Vagina (tissue), 2 donors: ENCODE results near the gene ZG16.
"Not testable (repeated sequence)": the region's sequence is repeated elsewhere in the genome, so short reads cannot be mapped to it uniquely, and the experiment has no call there.

Source experiments
- POLR2A ChIP-seq, 2 donors: fragments of 450-650 bp; IDR thresholded peaks; one replicate each; pipeline ENCODE4 v1.6.1; 2017; ENCODE audit warnings: antibody characterized with exemption in 2 of 2, mild to moderate bottlenecking in 2 of 2, moderate library complexity in 2 of 2
- POLR2AphosphoS5 ChIP-seq, 2 donors: sonication (generic); formaldehyde crosslinking; IDR thresholded peaks; one replicate each; pipeline ENCODE4 v1.9.0; 2017; ENCODE audit warnings: antibody characterized with exemption in 2 of 2, mild to moderate bottlenecking in 2 of 2, low read depth in 1 of 2; ENCODE audit not compliant: insufficient read depth in 1 of 2
- TF ChIP-seq, protein P1 (sequence below), 3 experiments: fragments of 450-650 bp in 2 of 3; fragments of 200-600 bp in 1 of 3; sonication (generic) in 1 of 3; IDR thresholded peaks; one replicate each; pipeline ENCODE4 v1.5.1; 2017 to 2019; ENCODE audit warnings: antibody characterized with exemption in 3 of 3, mild to moderate bottlenecking in 2 of 3, moderate library complexity in 2 of 3

DNA sequence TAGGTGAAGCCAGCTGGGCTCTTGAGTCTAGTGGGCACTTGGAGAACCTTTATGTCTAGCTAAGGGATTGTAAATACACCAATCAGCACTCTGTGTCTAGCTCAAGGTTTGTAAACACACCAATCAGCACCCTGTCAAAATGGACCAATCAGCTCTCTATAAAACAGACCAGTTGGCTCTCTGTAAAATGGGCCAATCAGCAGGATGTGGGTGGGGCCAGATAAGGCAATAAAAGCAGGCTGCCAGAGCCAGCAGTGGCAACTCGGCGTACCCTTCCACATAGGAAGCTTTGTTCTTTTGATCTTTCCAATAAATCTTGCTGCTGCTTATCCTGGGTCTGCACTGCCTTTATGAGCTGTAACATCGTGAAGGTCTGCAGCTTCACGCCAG is 29.3 kb upstream of the ZG16 start:
- TF ChIP-seq, protein P1, sequence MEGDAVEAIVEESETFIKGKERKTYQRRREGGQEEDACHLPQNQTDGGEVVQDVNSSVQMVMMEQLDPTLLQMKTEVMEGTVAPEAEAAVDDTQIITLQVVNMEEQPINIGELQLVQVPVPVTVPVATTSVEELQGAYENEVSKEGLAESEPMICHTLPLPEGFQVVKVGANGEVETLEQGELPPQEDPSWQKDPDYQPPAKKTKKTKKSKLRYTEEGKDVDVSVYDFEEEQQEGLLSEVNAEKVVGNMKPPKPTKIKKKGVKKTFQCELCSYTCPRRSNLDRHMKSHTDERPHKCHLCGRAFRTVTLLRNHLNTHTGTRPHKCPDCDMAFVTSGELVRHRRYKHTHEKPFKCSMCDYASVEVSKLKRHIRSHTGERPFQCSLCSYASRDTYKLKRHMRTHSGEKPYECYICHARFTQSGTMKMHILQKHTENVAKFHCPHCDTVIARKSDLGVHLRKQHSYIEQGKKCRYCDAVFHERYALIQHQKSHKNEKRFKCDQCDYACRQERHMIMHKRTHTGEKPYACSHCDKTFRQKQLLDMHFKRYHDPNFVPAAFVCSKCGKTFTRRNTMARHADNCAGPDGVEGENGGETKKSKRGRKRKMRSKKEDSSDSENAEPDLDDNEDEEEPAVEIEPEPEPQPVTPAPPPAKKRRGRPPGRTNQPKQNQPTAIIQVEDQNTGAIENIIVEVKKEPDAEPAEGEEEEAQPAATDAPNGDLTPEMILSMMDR (IDR thresholded peaks at IDR 0.05): not testable (repeated sequence)
- TF ChIP-seq POLR2A (IDR thresholded peaks at IDR 0.05); POLR2AphosphoS5 (IDR thresholded peaks at IDR 0.05; ENCODE audit: insufficient read depth in 1 of 2, low read depth in 1 of 2): not testable (repeated sequence)
